Measurements from ENCODE around the gene AFM. TPM values are rescaled to one million over a fixed set of nuclear protein-coding genes. Genes with fewer than 3 reads are reported as not detected.

Gene AFM
- total and polyA plus RNA-seq, 2 of the 13 experiments (the other 11 are each of a cell fraction or from before 2014, with no cell fraction given): 0.13 to 1.8 TPM

DNA sequence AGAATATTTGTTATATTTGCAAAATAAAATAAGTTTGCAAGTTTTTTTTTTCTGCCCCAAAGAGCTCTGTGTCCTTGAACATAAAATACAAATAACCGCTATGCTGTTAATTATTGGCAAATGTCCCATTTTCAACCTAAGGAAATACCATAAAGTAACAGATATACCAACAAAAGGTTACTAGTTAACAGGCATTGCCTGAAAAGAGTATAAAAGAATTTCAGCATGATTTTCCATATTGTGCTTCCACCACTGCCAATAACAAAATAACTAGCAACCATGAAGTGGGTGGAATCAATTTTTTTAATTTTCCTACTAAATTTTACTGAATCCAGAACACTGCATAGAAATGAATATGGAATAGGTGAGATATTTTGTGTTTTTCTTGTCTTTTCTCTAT is 45.6 kb upstream of the AFM start, which contains the start of gene AFP (continued):
- TF ChIP-seq TOE1 (CRISPR knock-in tag; IDR thresholded peaks at IDR 0.05): no peak
- no peak for TF ChIP-seq FOXK2 (IDR thresholded peaks at IDR 0.05)
- no peak for TF ChIP-seq SPEN (CRISPR knock-in tag; IDR thresholded peaks at IDR 0.05; ENCODE audit: low read depth)
- no peak for TF ChIP-seq ZNF333 (CRISPR knock-in tag; IDR thresholded peaks at IDR 0.05; ENCODE audit: borderline replicate concordance)
- TF ChIP-seq TBP (CRISPR knock-in tag; IDR thresholded peaks at IDR 0.05): no peak
- no peak for TF ChIP-seq ZNF670 (CRISPR knock-in tag; IDR thresholded peaks at IDR 0.05; ENCODE audit: borderline replicate concordance)
- TF ChIP-seq MYPOP (CRISPR knock-in tag; IDR thresholded peaks at IDR 0.05): no peak
- no peak for TF ChIP-seq ZNF784 (CRISPR knock-in tag; IDR thresholded peaks at IDR 0.05; ENCODE audit: borderline replicate concordance)
- no peak for TF ChIP-seq KDM5B (CRISPR knock-in tag; IDR thresholded peaks at IDR 0.05; ENCODE audit: borderline replicate concordance)
- no peak for TF ChIP-seq KMT2B (CRISPR knock-in tag; IDR thresholded peaks at IDR 0.05)
- no peak for TF ChIP-seq IRX3 (CRISPR knock-in tag; IDR thresholded peaks at IDR 0.05; ENCODE audit: borderline replicate concordance, low read depth)
- no peak for TF ChIP-seq ZNF790 (CRISPR knock-in tag; IDR thresholded peaks at IDR 0.05; ENCODE audit: borderline replicate concordance)
- no peak for TF ChIP-seq E2F5 (CRISPR knock-in tag; conservative IDR thresholded peaks at IDR 0.05)
- TF ChIP-seq, protein P1, sequence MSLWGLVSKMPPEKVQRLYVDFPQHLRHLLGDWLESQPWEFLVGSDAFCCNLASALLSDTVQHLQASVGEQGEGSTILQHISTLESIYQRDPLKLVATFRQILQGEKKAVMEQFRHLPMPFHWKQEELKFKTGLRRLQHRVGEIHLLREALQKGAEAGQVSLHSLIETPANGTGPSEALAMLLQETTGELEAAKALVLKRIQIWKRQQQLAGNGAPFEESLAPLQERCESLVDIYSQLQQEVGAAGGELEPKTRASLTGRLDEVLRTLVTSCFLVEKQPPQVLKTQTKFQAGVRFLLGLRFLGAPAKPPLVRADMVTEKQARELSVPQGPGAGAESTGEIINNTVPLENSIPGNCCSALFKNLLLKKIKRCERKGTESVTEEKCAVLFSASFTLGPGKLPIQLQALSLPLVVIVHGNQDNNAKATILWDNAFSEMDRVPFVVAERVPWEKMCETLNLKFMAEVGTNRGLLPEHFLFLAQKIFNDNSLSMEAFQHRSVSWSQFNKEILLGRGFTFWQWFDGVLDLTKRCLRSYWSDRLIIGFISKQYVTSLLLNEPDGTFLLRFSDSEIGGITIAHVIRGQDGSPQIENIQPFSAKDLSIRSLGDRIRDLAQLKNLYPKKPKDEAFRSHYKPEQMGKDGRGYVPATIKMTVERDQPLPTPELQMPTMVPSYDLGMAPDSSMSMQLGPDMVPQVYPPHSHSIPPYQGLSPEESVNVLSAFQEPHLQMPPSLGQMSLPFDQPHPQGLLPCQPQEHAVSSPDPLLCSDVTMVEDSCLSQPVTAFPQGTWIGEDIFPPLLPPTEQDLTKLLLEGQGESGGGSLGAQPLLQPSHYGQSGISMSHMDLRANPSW (CRISPR knock-in tag; IDR thresholded peaks at IDR 0.05; ENCODE audit: borderline replicate concordance): no peak
- TF ChIP-seq SETDB1 (CRISPR knock-in tag; IDR thresholded peaks at IDR 0.05; ENCODE audit: borderline replicate concordance): no peak
- no peak for TF ChIP-seq KLF15 (CRISPR knock-in tag; IDR thresholded peaks at IDR 0.05; ENCODE audit: borderline replicate concordance)
- TF ChIP-seq ZHX2 (IDR thresholded peaks at IDR 0.05; ENCODE audit: low read depth): no peak
- 0 out of 2 replicates have a peak, but pooled peaks have one; percentile 15 for TF ChIP-seq ZHX2 (CRISPR knock-in tag; IDR thresholded peaks at IDR 0.05; ENCODE audit: borderline replicate concordance)
- TF ChIP-seq TCF7L2 (IDR thresholded peaks at IDR 0.05; ENCODE audit: low read depth, low read length): no peak
